ENCODE results near the gene CCM2.

GRCh38 chr7:45039106-45039505, 39.1 kb downstream of the CCM2 start:
- TF ChIP-seq EZH2 (IDR thresholded peaks at IDR 0.05; ENCODE audit: low read depth, low read length, severe bottlenecking) (no peak), POLR2A (IDR thresholded peaks at IDR 0.05; ENCODE audit: control extremely low read depth in 1 of 2, low read depth in 2 of 2, low read length in 2 of 2) (no peak), RFX5 (IDR thresholded peaks at IDR 0.05; ENCODE audit: borderline replicate concordance, low read depth, low read length) (no peak), ZNF274 (IDR thresholded peaks at IDR 0.05; ENCODE audit: borderline replicate concordance, extremely low read depth, low read length) (no peak), CTCF (IDR thresholded peaks at IDR 0.05; ENCODE audit: control extremely low read depth in 1 of 3, insufficient read depth in 1 of 3, low read depth in 1 of 3, low read length in 3 of 3) (no peak), TEAD4 (IDR thresholded peaks at IDR 0.05; ENCODE audit: low read depth, low read length) (no peak), CREB1 (IDR thresholded peaks at IDR 0.05) (no peak), POLR2AphosphoS5 (IDR thresholded peaks at IDR 0.05; ENCODE audit: low read depth, low read length) (no peak), E2F6 (IDR thresholded peaks at IDR 0.05) (no peak), EP300 (IDR thresholded peaks at IDR 0.05; ENCODE audit: borderline replicate concordance in 1 of 2, low read depth in 2 of 2, low read length in 2 of 2) (no peak), JUND (IDR thresholded peaks at IDR 0.05; ENCODE audit: low read length) (no peak), CTBP2 (IDR thresholded peaks at IDR 0.05; ENCODE audit: borderline replicate concordance, insufficient read depth, insufficient read length, low read length) (no peak), CEBPB (IDR thresholded peaks at IDR 0.05; ENCODE audit: low read depth, low read length) (no peak)

Measured in H1 (cell line).